Measurements from ENCODE around the gene MLLT10. TPM values are rescaled to one million over a fixed set of nuclear protein-coding genes. Genes with fewer than 3 reads are reported as not detected.
"Not testable (repeated sequence)": the region's sequence is repeated elsewhere in the genome, so short reads cannot be mapped to it uniquely, and the experiment has no call there.

The MLLT10 gene
- total RNA-seq, 1 experiment from 2014 or later = 58.4 TPM

DNA sequence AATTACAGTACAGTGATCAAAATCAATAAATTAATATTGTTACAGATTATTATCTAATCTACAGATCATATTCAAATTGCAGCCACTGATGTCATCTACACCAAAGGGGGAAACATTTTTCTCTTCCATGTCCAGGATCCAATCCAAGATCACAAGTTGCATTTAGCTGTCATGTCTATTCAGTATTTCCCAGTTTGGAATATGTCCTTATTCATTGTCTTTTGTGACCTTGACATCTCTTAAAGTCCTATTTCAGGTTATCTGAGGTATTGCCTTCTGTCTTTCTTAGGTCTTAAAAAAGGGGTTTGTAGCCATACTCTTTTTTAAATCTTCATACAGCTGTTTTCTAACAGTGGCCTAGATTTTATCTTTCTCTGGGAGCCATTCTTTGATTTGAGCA lies 93.3 kb downstream of the MLLT10 start:
- intact Hi-C loops (cut with micrococcal nuclease; ENCODE audit: unreplicated experiment) = no loop called here
- H3K4me1 ChIP-seq (ENCODE audit: insufficient read depth, low read length, poor library complexity, severe bottlenecking) = peaks cover 11% of the 10 kb centered on the region
- no peak for TF ChIP-seq EZH2 (IDR thresholded peaks at IDR 0.05; ENCODE audit: borderline replicate concordance, low read depth, low read length, poor library complexity, severe bottlenecking)
- TF ChIP-seq, protein P1, sequence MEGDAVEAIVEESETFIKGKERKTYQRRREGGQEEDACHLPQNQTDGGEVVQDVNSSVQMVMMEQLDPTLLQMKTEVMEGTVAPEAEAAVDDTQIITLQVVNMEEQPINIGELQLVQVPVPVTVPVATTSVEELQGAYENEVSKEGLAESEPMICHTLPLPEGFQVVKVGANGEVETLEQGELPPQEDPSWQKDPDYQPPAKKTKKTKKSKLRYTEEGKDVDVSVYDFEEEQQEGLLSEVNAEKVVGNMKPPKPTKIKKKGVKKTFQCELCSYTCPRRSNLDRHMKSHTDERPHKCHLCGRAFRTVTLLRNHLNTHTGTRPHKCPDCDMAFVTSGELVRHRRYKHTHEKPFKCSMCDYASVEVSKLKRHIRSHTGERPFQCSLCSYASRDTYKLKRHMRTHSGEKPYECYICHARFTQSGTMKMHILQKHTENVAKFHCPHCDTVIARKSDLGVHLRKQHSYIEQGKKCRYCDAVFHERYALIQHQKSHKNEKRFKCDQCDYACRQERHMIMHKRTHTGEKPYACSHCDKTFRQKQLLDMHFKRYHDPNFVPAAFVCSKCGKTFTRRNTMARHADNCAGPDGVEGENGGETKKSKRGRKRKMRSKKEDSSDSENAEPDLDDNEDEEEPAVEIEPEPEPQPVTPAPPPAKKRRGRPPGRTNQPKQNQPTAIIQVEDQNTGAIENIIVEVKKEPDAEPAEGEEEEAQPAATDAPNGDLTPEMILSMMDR (conservative IDR thresholded peaks at IDR 0.05; ENCODE audit: low read depth, low read length) = no peak
- no peaks in the 10 kb centered on the region for H3K36me3 ChIP-seq (ENCODE audit: insufficient read depth, low read length, poor library complexity, severe bottlenecking)
- no peak for DNase-seq (ENCODE audit: low spot score)
- H3K27me3 ChIP-seq (replicated peaks; ENCODE audit: insufficient read depth, low read depth, low read length, poor library complexity) = no peaks in the 10 kb centered on the region
- BruUV-seq (replicated peaks) = no TSS peak
- POLR2A ChIA-PET (ENCODE audit: low non-redundant PET) = no interaction called here
- no peak overlapping the region for H3K4me3 ChIP-seq (ENCODE audit: low read depth, low read length, poor library complexity, severe bottlenecking)
- CTCF ChIA-PET = no interaction called here
- no peaks in the 10 kb centered on the region for H3K9me3 ChIP-seq (ENCODE audit: low read depth, low read length, poor library complexity, severe bottlenecking)
- H3K27ac ChIP-seq (ENCODE audit: low read depth, low read length, poor library complexity, severe bottlenecking) = no peak overlapping the region

DNA sequence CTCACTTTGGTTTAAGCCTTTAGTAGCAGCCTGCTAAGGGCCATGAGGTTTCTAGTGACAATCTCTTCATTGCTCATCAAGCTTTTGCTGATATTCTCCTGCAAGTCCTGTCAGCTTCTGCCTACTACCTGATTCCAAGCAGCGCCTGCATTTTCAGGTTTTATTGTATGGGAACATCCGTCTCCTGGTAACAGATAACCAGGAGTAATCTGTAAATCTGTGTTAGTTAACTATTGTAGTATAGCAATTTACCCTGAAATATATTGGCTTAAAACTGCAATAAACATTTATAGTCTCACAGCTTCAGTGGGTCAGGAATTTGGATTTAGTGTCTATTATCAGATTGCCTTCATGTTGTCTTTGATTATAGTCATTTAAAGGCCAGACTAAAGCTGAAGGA lies 94.0 kb downstream of the MLLT10 start:
- CTCF ChIA-PET = no interaction called here
- POLR2A ChIA-PET (ENCODE audit: low non-redundant PET) = no interaction called here
- Histone ChIP-seq H3K27me3 (replicated peaks; ENCODE audit: insufficient read depth, low read depth, low read length, poor library complexity) (no peaks in the 10 kb centered on the region), H3K36me3 (ENCODE audit: insufficient read depth, low read length, poor library complexity, severe bottlenecking) (no peaks in the 10 kb centered on the region), H3K9me3 (ENCODE audit: low read depth, low read length, poor library complexity, severe bottlenecking) (no peaks in the 10 kb centered on the region), H3K4me3 (ENCODE audit: low read depth, low read length, poor library complexity, severe bottlenecking) (no peak overlapping the region), H3K4me1 (ENCODE audit: insufficient read depth, low read length, poor library complexity, severe bottlenecking) (peaks cover 11% of the 10 kb centered on the region), H3K27ac (ENCODE audit: low read depth, low read length, poor library complexity, severe bottlenecking) (no peak overlapping the region)
- no TSS peak for BruUV-seq (replicated peaks)
- no peak for DNase-seq (ENCODE audit: low spot score)
- intact Hi-C loops (cut with micrococcal nuclease; ENCODE audit: unreplicated experiment) = no loop called here
- TF ChIP-seq, protein P1 (conservative IDR thresholded peaks at IDR 0.05; ENCODE audit: low read depth, low read length) = no peak
- TF ChIP-seq EZH2 (IDR thresholded peaks at IDR 0.05; ENCODE audit: borderline replicate concordance, low read depth, low read length, poor library complexity, severe bottlenecking) = no peak

DNA sequence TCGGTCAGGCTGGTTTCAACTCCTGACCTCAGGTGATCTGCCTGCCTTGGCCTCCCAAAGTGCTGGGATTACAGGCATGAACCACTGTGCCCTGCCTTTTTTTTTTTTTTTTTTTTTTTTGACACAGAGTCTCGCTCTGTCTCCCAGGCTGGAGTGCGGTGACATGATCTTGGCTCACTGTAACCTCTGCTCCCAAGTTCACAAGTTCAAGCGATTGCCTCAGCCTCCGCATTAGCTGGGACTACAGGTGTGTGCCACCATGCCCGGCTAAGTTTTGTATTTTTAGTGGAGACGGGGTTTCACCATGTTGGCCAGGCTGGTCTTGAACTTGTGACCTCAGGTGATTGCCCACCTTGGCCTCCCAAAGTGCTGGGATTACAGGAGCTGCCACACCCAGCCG lies 94.6 kb downstream of the MLLT10 start:
- BruUV-seq (replicated peaks); CTCF ChIA-PET; POLR2A ChIA-PET (ENCODE audit: low non-redundant PET); H3K36me3 ChIP-seq (ENCODE audit: insufficient read depth, low read length, poor library complexity, severe bottlenecking); H3K27me3 ChIP-seq (replicated peaks; ENCODE audit: insufficient read depth, low read depth, low read length, poor library complexity); H3K9me3 ChIP-seq (ENCODE audit: low read depth, low read length, poor library complexity, severe bottlenecking); DNase-seq (ENCODE audit: low spot score); intact Hi-C loops (cut with micrococcal nuclease; ENCODE audit: unreplicated experiment); H3K27ac ChIP-seq (ENCODE audit: low read depth, low read length, poor library complexity, severe bottlenecking); H3K4me3 ChIP-seq (ENCODE audit: low read depth, low read length, poor library complexity, severe bottlenecking): not testable (repeated sequence)
- H3K4me1 ChIP-seq (ENCODE audit: insufficient read depth, low read length, poor library complexity, severe bottlenecking) = peaks cover 11% of the 10 kb centered on the region

DNA sequence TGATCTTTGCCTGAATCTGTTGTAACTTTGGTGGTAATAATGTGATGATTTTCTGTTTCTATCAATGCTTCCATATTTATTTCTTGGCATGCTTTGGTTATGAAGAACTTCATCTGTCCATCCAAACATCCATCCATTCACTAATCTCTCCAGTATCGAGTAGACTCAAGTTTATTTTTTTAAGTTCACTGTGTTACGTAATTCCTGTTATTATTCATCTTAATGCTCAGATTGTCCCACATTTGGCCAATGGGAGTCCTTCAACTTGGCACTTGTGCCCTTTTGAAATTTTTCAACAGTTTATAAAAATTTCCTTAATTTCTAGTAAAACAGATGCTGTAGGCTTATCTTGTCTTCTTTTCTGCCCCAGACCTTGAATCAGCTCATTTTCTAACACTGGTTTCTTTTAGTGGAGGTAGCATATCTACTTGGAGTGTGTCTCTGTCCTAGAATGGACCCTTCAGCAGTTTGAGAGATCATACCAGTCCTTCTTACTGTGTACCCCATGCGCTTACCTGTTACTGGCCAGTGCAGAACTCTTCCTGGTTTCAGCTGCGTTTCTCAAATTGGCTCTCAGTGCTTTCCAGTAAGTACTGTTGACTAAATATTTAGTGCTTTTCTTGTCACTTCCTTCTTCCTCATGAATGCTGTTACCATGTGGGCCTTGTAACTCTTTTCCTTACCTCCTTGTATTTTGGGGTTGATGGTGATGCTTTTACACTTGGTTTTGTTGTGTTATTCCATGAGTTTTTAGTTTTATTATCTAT lies 100.8 kb downstream of the MLLT10 start:
- peaks cover 10% of the 10 kb centered on the region for H3K36me3 ChIP-seq (ENCODE audit: insufficient read depth, low read length, poor library complexity, severe bottlenecking)
- TF ChIP-seq, protein P1 (conservative IDR thresholded peaks at IDR 0.05; ENCODE audit: low read depth, low read length) = no peak
- no peak for TF ChIP-seq EZH2 (IDR thresholded peaks at IDR 0.05; ENCODE audit: borderline replicate concordance, low read depth, low read length, poor library complexity, severe bottlenecking)
- CTCF ChIA-PET = no interaction called here
- no peak for DNase-seq (ENCODE audit: low spot score)
- intact Hi-C loops (cut with micrococcal nuclease; ENCODE audit: unreplicated experiment) = no loop called here
- H3K27me3 ChIP-seq (replicated peaks; ENCODE audit: insufficient read depth, low read depth, low read length, poor library complexity) = no peaks in the 10 kb centered on the region
- no TSS peak for BruUV-seq (replicated peaks)
- H3K9me3 ChIP-seq (ENCODE audit: low read depth, low read length, poor library complexity, severe bottlenecking) = no peaks in the 10 kb centered on the region
- POLR2A ChIA-PET (ENCODE audit: low non-redundant PET) = no interaction called here
- no peak overlapping the region for H3K27ac ChIP-seq (ENCODE audit: low read depth, low read length, poor library complexity, severe bottlenecking)
- H3K4me1 ChIP-seq (ENCODE audit: insufficient read depth, low read length, poor library complexity, severe bottlenecking) = no peaks in the 10 kb centered on the region
- H3K4me3 ChIP-seq (ENCODE audit: low read depth, low read length, poor library complexity, severe bottlenecking) = no peak overlapping the region
